ENCODE results near the gene TMEM270.

DNA sequence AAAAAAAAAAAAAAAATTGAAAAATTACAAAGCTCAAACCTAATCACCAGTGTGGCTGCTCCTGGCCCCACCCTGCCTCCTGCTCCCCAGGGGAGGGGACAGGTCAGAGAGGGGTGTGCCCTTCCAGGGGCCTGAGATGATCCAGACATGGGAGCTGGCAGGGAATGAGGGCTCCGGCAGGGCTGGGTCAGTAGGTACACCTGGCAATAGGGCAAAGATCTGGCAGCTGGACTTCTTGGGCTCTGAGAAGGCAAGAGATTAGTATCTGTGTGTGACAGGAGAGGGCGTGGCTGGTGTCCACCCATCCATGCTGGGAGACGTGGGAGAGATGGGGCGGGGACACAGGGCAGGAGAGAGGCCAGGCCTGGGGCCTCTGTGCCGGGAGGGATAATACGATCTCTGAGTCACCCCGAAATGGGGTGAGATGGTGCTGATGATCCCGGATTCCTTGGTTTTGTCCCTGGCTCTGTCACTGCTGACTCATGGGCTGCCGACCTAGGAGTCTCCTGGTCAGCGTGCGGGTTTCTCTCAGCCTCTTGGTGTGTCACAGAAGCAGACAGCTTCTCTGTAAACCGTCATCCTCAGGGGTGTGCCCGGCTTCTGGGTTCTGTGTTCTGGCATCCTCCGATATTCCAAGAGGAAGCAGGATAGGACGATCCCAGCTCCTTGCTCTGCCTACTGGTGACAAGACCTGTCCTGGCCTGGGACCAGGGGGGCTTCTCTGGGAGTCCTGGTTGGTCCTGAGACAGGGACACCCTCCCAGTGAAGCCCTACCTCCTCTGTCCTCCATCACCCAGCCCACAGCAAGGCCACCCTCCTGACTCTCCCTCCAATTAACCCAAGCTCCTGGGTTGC, 38.4 kb upstream of the TMEM270 start:
- TF ChIP-seq, protein P1, sequence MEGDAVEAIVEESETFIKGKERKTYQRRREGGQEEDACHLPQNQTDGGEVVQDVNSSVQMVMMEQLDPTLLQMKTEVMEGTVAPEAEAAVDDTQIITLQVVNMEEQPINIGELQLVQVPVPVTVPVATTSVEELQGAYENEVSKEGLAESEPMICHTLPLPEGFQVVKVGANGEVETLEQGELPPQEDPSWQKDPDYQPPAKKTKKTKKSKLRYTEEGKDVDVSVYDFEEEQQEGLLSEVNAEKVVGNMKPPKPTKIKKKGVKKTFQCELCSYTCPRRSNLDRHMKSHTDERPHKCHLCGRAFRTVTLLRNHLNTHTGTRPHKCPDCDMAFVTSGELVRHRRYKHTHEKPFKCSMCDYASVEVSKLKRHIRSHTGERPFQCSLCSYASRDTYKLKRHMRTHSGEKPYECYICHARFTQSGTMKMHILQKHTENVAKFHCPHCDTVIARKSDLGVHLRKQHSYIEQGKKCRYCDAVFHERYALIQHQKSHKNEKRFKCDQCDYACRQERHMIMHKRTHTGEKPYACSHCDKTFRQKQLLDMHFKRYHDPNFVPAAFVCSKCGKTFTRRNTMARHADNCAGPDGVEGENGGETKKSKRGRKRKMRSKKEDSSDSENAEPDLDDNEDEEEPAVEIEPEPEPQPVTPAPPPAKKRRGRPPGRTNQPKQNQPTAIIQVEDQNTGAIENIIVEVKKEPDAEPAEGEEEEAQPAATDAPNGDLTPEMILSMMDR (IDR thresholded peaks at IDR 0.05) = no peak
- TF ChIP-seq EZH2phosphoT487 (IDR thresholded peaks at IDR 0.05) (no peak), EZH2 (IDR thresholded peaks at IDR 0.05) (no peak)

Measured in neural progenitor cell (in vitro differentiated cells).